Measurements from ENCODE around the gene PKM. TPM values are rescaled to one million over a fixed set of nuclear protein-coding genes. Genes with fewer than 3 reads are reported as not detected.

Gene PKM
- total RNA-seq, 1 experiment from 2014 or later: 1,809 TPM

GRCh38 chr15:72207558-72208085 lies 23.4 kb downstream of the PKM start:
- CTCF ChIA-PET: interaction anchor here (0.5 kb wide), 1 partner anchor 249 kb away, joined by 3 read pairs; no protein-coding TSS in a partner anchor
- no peaks in the 10 kb centered on the region for H3K4me1 ChIP-seq (replicated peaks; ENCODE audit: insufficient read depth)

GRCh38 chr15:72206677-72207000 lies 24.4 kb downstream of the PKM start:
- H3F3A ChIP-seq (ENCODE audit: insufficient read depth, low read depth): peaks cover 98% of the 10 kb centered on the region
- no peak overlapping the region for H3K27ac ChIP-seq
- peaks cover 53% of the 10 kb centered on the region; the same call in 1 of the 2 replicates for H3K79me2 ChIP-seq (ENCODE audit: low read depth)
- no peak overlapping the region for H3K4me2 ChIP-seq
- intact Hi-C loops (cut with micrococcal nuclease; ENCODE audit: unreplicated experiment): no loop called here
- H4K20me1 ChIP-seq (ENCODE audit: insufficient read depth): peaks cover 67% of the 10 kb centered on the region
- no peaks in the 10 kb centered on the region for H3K27me3 ChIP-seq (ENCODE audit: insufficient read depth, low read depth)
- no peak overlapping the region for H3K4me3 ChIP-seq
- DNase-seq: no peak
- H3K9me3 ChIP-seq (ENCODE audit: insufficient read depth, low read depth): no peaks in the 10 kb centered on the region
- ChIA-PET POLR2A (ENCODE audit: unreplicated experiment) (no interaction called here), CTCF (no interaction called here)
- no peaks in the 10 kb centered on the region for H3K9me2 ChIP-seq (ENCODE audit: insufficient read depth)
- TF ChIP-seq CTCF (conservative IDR thresholded peaks at IDR 0.05) (no peak), EZH2 (IDR thresholded peaks at IDR 0.05; ENCODE audit: low read depth) (no peak)
- H3K4me1 ChIP-seq (replicated peaks; ENCODE audit: insufficient read depth): no peaks in the 10 kb centered on the region
- H3K36me3 ChIP-seq (ENCODE audit: low read depth): peaks cover 92% of the 10 kb centered on the region
- no TSS peak for BruUV-seq (replicated peaks)
- no peak overlapping the region for H2AFZ ChIP-seq

More at GRCh38 chr15:72207558-72208085, 23.4 kb downstream of the PKM start:
- Histone ChIP-seq H3K4me2 (no peak overlapping the region), H3F3A (ENCODE audit: insufficient read depth, low read depth) (peaks cover 98% of the 10 kb centered on the region), H3K9me3 (ENCODE audit: insufficient read depth, low read depth) (no peaks in the 10 kb centered on the region), H2AFZ (no peak overlapping the region), H3K36me3 (ENCODE audit: low read depth) (peaks cover 87% of the 10 kb centered on the region), H3K4me3 (no peak overlapping the region), H3K27me3 (ENCODE audit: insufficient read depth, low read depth) (no peaks in the 10 kb centered on the region), H4K20me1 (ENCODE audit: insufficient read depth) (peaks cover 67% of the 10 kb centered on the region), H3K27ac (0 out of 2 replicates have a peak overlapping the region, but pooled peaks have one; percentile 9), H3K9me2 (ENCODE audit: insufficient read depth) (no peaks in the 10 kb centered on the region), H3K79me2 (ENCODE audit: low read depth) (peaks cover 57% of the 10 kb centered on the region)
- TF ChIP-seq CTCF (conservative IDR thresholded peaks at IDR 0.05) (no peak), EZH2 (IDR thresholded peaks at IDR 0.05; ENCODE audit: low read depth) (no peak)
- POLR2A ChIA-PET (ENCODE audit: unreplicated experiment): interaction anchor here (0.5 kb wide), 1 partner anchor 46 kb away, joined by 6 read pairs; no protein-coding TSS in a partner anchor
- no TSS peak for BruUV-seq (replicated peaks)
- intact Hi-C loops (cut with micrococcal nuclease; ENCODE audit: unreplicated experiment): no loop called here
- no peak for DNase-seq

- Histone ChIP-seq H3K4me3 (no peak overlapping the region), H3K4me1 (replicated peaks; ENCODE audit: insufficient read depth) (no peaks in the 10 kb centered on the region), H3K79me2 (ENCODE audit: low read depth) (peaks cover 48% of the 10 kb centered on the region; the same call in 1 of the 2 replicates), H3K27ac (no peak overlapping the region), H3K9me3 (ENCODE audit: insufficient read depth, low read depth) (no peaks in the 10 kb centered on the region), H3K4me2 (no peak overlapping the region), H3F3A (ENCODE audit: insufficient read depth, low read depth) (peaks cover 98% of the 10 kb centered on the region), H2AFZ (no peak overlapping the region), H3K9me2 (ENCODE audit: insufficient read depth) (no peaks in the 10 kb centered on the region), H3K27me3 (ENCODE audit: insufficient read depth, low read depth) (no peaks in the 10 kb centered on the region), H4K20me1 (ENCODE audit: insufficient read depth) (peaks cover 67% of the 10 kb centered on the region), H3K36me3 (ENCODE audit: low read depth) (peaks cover 92% of the 10 kb centered on the region)
- TF ChIP-seq CTCF (conservative IDR thresholded peaks at IDR 0.05) (no peak), EZH2 (IDR thresholded peaks at IDR 0.05; ENCODE audit: low read depth) (no peak)
- CTCF ChIA-PET: interaction anchor here (0.6 kb wide), 1 partner anchor 16 kb away, joined by 5 read pairs; no protein-coding TSS in a partner anchor
- BruUV-seq (replicated peaks): no TSS peak
- POLR2A ChIA-PET (ENCODE audit: unreplicated experiment): no interaction called here
- intact Hi-C loops (cut with micrococcal nuclease; ENCODE audit: unreplicated experiment): no loop called here
- DNase-seq: no peak
These were observed 24.9 kb downstream of the PKM start for GRCh38 chr15:72205896-72206676.
